Vagina (tissue), 2 donors: Measurements from ENCODE around the gene ITPK1. TPM values are rescaled to one million over a fixed set of nuclear protein-coding genes. Genes with fewer than 3 reads are reported as not detected.
A peak's percentile ranks its signal among the peaks of the same experiment; 100 is the strongest.

Experiments used
- DNase-seq, 2 donors: peaks; one replicate each; pipeline ENCODE4 v3.0.0-alpha.2; 2017; ENCODE audit errors: extremely low spot score in 2 of 2
- H3K27ac ChIP-seq: fragments of 200-600 bp; sonication (generic); one replicate; pipeline ENCODE4 v1.5.1; 2019
- H3K27me3 ChIP-seq: fragments of 200-600 bp; sonication (generic); one replicate; pipeline ENCODE4 v1.5.1; 2019
- H3K36me3 ChIP-seq, 2 donors: fragments of 200-600 bp; sonication (generic); one replicate each; pipeline ENCODE4 v1.5.1; 2017 to 2019
- H3K4me1 ChIP-seq: fragments of 200-600 bp; sonication (generic); one replicate; pipeline ENCODE4 v1.5.1; 2019
- H3K4me3 ChIP-seq, 2 donors: fragments of 200-600 bp; sonication (generic); 1 replicate in 1 of 2; 2 replicates in 1 of 2; pipeline ENCODE4 v1.5.1; 2016 to 2019
- H3K9me3 ChIP-seq: fragments of 200-600 bp; sonication (generic); one replicate; pipeline ENCODE4 v1.5.1; 2019
- POLR2A ChIP-seq, 2 donors: fragments of 450-650 bp; IDR thresholded peaks; one replicate each; pipeline ENCODE4 v1.6.1; 2017; ENCODE audit warnings: antibody characterized with exemption in 2 of 2, mild to moderate bottlenecking in 2 of 2, moderate library complexity in 2 of 2
- POLR2AphosphoS5 ChIP-seq, 2 donors: sonication (generic); formaldehyde crosslinking; IDR thresholded peaks; one replicate each; pipeline ENCODE4 v1.9.0; 2017; ENCODE audit warnings: antibody characterized with exemption in 2 of 2, mild to moderate bottlenecking in 2 of 2, low read depth in 1 of 2; ENCODE audit not compliant: insufficient read depth in 1 of 2
- intact Hi-C: fragments of 100-400 bp; cut with DNase I; formaldehyde crosslinking; loops from one replicate; pipeline ENCODE4 v1.15.1; 2023
- total RNA-seq: library from RNA; depleted of rRNA; stranded (reverse); fragments of >200 nt; gene quantifications from one replicate; pipeline ENCODE4 v1.2.3, GENCODE V29; 2016
- TF ChIP-seq, protein P1 (sequence below), 3 experiments: fragments of 450-650 bp in 2 of 3; fragments of 200-600 bp in 1 of 3; sonication (generic) in 1 of 3; IDR thresholded peaks; one replicate each; pipeline ENCODE4 v1.5.1; 2017 to 2019; ENCODE audit warnings: antibody characterized with exemption in 3 of 3, mild to moderate bottlenecking in 2 of 3, moderate library complexity in 2 of 3

ITPK1 gene
- total RNA-seq, 1 donor from 2014 or later = 49.6 TPM

GRCh38 chr14:93094121-93094918, 21.4 kb downstream of the ITPK1 start:
- no peak overlapping the region for H3K27ac ChIP-seq
- TF ChIP-seq POLR2A (IDR thresholded peaks at IDR 0.05) = no peak
- TF ChIP-seq, protein P1, sequence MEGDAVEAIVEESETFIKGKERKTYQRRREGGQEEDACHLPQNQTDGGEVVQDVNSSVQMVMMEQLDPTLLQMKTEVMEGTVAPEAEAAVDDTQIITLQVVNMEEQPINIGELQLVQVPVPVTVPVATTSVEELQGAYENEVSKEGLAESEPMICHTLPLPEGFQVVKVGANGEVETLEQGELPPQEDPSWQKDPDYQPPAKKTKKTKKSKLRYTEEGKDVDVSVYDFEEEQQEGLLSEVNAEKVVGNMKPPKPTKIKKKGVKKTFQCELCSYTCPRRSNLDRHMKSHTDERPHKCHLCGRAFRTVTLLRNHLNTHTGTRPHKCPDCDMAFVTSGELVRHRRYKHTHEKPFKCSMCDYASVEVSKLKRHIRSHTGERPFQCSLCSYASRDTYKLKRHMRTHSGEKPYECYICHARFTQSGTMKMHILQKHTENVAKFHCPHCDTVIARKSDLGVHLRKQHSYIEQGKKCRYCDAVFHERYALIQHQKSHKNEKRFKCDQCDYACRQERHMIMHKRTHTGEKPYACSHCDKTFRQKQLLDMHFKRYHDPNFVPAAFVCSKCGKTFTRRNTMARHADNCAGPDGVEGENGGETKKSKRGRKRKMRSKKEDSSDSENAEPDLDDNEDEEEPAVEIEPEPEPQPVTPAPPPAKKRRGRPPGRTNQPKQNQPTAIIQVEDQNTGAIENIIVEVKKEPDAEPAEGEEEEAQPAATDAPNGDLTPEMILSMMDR (IDR thresholded peaks at IDR 0.05) = no peak
- no peak for TF ChIP-seq POLR2AphosphoS5 (IDR thresholded peaks at IDR 0.05; ENCODE audit: insufficient read depth in 1 of 2, low read depth in 1 of 2)
- H3K4me1 ChIP-seq = peaks cover 51% of the 10 kb centered on the region
- H3K36me3 ChIP-seq = no peaks in the 10 kb centered on the region
- H3K27me3 ChIP-seq = no peaks in the 10 kb centered on the region
- intact Hi-C loops = no loop called here
- no peak overlapping the region for H3K4me3 ChIP-seq
- no peaks in the 10 kb centered on the region for H3K9me3 ChIP-seq
- DNase-seq = no peak

DNA sequence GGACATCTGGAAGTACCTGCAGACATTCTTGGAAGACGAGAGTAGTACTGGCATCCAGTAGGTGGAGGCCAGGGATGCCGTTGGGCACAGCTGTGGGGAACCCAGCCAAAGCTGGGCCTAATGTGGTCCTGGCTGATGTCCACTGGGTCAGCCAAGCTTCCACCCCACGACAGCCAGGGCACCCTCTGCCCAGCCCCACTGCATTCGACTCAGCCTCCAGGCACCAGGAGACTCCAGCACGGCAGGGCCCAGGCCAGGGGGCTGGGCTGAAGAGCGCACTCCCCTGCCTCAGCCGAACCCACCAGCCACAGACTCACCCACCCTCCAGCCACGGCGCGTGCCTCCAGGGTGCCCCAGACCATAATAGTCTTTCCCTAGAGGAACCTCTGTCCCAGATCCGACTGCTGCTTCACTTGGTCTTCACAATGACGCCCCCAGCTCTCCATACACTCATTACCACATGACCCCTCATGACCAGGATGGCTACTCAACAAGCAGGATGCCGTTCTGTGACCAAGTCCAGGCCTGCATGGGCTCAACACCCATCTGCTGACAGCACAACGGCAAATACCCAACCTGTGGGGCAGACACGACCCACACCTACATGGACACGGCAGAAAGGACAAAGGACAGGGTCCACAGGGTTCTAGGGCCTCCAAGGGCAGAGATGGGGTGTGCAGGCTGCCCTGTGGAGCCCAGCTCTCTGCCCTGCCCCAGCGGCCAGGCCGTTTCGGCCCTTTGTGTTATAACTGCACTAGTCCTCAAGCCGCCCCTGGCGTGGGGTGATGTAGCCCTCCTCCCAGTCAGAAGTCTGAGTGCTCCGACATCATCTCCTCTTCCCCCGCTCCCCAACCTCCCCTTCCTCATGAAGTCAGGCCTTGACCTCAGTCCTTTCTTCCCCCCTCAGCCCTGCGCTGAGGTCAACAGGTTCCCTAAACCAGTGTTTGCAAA, 22.8 kb downstream of the ITPK1 start:
- H3K36me3 ChIP-seq = no peaks in the 10 kb centered on the region
- intact Hi-C loops = no loop called here
- no peaks in the 10 kb centered on the region for H3K9me3 ChIP-seq
- no peaks in the 10 kb centered on the region for H3K27me3 ChIP-seq
- H3K27ac ChIP-seq = peak overlapping the region; percentile 42
- no peak for DNase-seq
- H3K4me1 ChIP-seq = peaks cover 51% of the 10 kb centered on the region
- TF ChIP-seq, protein P1 (IDR thresholded peaks at IDR 0.05) = no peak
- no peak for TF ChIP-seq POLR2AphosphoS5 (IDR thresholded peaks at IDR 0.05; ENCODE audit: insufficient read depth in 1 of 2, low read depth in 1 of 2)
- TF ChIP-seq POLR2A (IDR thresholded peaks at IDR 0.05) = no peak
- H3K4me3 ChIP-seq = no peak overlapping the region

- DNase-seq = no peak
- H3K27me3 ChIP-seq = no peaks in the 10 kb centered on the region
- H3K4me1 ChIP-seq = peaks cover 61% of the 10 kb centered on the region
- no peaks in the 10 kb centered on the region for H3K36me3 ChIP-seq
- TF ChIP-seq POLR2A (IDR thresholded peaks at IDR 0.05) (no peak), POLR2AphosphoS5 (IDR thresholded peaks at IDR 0.05; ENCODE audit: insufficient read depth in 1 of 2, low read depth in 1 of 2) (no peak)
- TF ChIP-seq, protein P1 (IDR thresholded peaks at IDR 0.05) = no peak
- peak overlapping the region; percentile 42 for H3K27ac ChIP-seq
- intact Hi-C loops = no loop called here
- H3K4me3 ChIP-seq = no peak overlapping the region
- no peaks in the 10 kb centered on the region for H3K9me3 ChIP-seq
Measured at GRCh38 chr14:93091666-93092065, 24.1 kb downstream of the ITPK1 start.

DNA sequence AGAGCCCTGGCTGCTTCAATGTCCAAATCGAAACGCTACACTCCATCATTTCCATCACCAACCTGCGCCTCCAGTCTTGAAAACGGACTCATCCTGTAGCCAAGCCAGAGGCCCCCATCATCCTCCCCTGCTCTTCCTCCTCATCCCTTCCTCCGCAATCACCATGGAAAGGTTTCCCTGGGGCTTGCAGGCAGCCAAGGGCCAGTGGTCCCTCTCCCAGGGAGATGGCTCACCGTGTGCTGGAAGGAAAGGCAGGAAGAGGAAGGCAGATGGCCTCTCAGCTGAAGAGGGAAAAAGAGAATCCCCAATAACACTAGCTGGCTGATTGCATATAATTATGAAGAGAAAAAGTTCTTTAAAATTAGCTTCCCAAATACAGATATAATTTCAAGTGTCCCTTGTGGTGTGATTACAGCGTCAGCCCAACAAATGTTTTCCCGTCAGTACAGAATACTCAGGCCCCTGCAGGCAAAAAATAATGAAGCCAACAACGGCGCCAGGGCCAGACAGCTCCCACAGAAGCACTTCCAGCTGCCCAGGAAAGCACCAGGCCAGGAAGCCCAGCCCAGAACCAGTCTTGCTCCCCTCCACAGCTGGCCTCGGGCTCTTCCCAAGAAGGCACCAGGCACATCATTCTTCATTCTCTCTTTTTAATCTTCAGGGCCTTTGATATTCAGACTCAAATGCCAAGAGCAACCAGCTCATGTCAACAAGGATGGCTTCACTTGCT, 24.7 kb downstream of the ITPK1 start:
- Histone ChIP-seq H3K36me3 (no peaks in the 10 kb centered on the region), H3K4me1 (peaks cover 68% of the 10 kb centered on the region)
- intact Hi-C loops = no loop called here

More for the DNA sequence above, 24.7 kb downstream of the ITPK1 start:
- H3K4me3 ChIP-seq = no peak overlapping the region
- TF ChIP-seq, protein P1 (IDR thresholded peaks at IDR 0.05) = no peak
- TF ChIP-seq POLR2AphosphoS5 (IDR thresholded peaks at IDR 0.05; ENCODE audit: insufficient read depth in 1 of 2, low read depth in 1 of 2) = no peak
- TF ChIP-seq POLR2A (IDR thresholded peaks at IDR 0.05) = no peak
- H3K9me3 ChIP-seq = no peaks in the 10 kb centered on the region
- H3K27ac ChIP-seq = peak overlapping the region; percentile 42
- H3K27me3 ChIP-seq = no peaks in the 10 kb centered on the region
- DNase-seq = no peak
